GM18507 (cell line): ENCODE data around the gene ZNF32.
"Not testable (repeated sequence)": the region's sequence is repeated elsewhere in the genome, so short reads cannot be mapped to it uniquely, and the experiment has no call there.

Experiments
- DNase-seq: peaks from one replicate; pipeline ENCODE4 v3.0.0; 2011; ENCODE audit warnings: low read depth; ENCODE audit not compliant: insufficient read length; ENCODE audit errors: extremely low spot score
- FAIRE-seq: peaks from 2 replicates; lab custom pipeline; 2011; peaks lifted over from hg19 to GRCh38; lab: Jason Lieb, UNC

The ZNF32 gene

GRCh38 chr10:43645866-43646265 lies 2.8 kb downstream of the ZNF32 start:
- no peak for DNase-seq
- FAIRE-seq, result no peak

- FAIRE-seq (no peak), DNase-seq (no peak)
Observed at GRCh38 chr10:43644252-43644651, 4.4 kb downstream of the ZNF32 start.

DNA sequence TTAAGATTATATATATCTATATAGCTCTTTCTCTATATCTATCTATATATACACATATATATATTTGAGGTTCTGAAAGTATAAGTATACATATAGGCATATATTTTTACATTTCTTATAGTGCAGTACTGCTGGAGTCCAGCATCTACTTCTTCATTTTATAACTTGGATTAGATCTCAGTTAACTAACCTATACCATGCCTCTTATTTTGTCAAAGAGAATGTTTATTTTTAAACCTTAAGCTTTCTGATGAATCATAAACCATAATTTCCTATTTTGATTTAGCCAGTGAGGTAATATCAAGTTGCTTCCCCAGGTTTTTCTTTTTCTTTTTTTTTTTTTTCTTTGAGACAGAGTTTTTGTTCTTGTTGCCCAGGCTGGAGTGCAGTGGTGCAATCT lies 8.1 kb downstream of the ZNF32 start:
- no peak for FAIRE-seq
- DNase-seq, result no peak

DNA sequence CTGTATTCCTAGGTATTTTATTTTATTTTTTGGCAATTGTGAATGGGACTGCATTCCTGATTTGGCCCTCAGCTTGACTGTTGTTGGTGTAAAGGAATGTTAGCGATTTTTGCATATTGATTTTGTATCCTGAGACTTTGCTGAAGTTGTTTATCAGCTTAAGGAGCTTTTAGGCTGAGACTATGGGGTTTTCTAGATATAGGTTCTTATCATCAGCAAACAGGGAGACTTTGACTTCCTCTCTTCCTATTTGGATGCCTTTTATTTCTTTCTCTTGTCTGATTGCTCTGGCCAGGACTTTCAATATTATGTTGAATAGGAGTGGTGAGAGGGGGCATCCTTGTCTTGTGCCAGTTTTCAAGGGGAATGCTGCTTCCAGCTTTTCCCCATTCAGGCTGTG lies 12.9 kb downstream of the ZNF32 start:
- FAIRE-seq, DNase-seq: not testable (repeated sequence)

- no peak for DNase-seq
- no peak for FAIRE-seq
Observed at GRCh38 chr10:43628956-43629355, 19.7 kb downstream of the ZNF32 start.

DNA sequence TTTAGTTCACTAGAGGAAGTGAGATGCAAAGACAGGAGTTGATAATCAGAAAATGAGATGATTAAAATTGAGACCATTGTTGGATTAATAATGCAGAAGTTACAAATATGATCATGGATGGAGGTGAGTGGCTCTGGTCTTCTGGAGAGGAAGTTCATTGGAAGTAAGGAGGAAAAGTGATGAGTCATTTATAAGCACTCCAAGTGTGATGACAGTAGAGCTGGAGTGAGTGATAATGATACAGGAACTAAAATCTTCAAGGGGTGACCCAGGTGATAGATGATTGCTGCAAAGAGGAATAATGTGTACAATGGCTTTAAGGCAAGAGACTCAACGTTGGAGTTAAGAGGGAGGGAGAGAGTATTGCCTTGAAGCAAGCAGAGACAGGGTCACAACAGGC lies 20.7 kb downstream of the ZNF32 start:
- DNase-seq, result no peak
- FAIRE-seq, result no peak

DNA sequence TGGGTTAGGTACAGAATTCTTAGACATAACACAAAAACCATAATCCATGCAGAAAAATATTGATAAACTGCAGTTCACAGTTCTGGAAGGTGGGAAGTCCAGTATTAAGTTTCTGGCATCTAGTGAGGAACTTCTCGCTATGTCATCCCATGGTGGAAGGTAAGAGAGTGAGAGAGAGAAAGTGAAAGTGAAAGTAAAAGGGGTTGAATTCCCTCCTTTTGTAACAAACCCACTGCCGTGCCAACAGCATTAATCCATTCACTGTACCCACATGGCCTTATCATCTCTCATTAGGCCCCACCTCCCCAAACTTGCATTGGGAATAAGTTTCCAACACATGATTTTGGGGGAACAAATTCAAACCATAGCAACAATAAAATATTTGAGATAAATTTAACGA lies 25.3 kb downstream of the ZNF32 start:
- DNase-seq, result no peak

DNA sequence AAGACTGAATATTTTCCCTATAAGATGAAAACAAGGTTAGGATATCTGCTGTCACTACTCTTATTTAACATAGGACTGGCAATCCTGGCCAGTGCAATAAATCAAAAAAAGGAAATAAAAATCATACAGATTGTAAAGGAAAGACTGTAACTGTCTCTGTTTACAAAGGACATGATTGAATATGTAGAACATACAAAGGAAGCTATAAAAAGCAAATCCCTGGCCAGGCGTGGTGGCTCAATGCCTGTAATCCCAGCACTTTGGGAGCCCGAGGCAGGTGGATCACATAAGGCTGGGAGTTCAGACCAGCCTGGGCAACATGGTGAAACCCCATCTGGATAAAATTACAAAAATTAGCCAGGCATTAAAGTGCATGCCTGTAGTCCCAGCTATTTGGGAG lies 26.6 kb downstream of the ZNF32 start:
- DNase-seq (no peak), FAIRE-seq (no peak)

More for the DNA sequence above, 25.3 kb downstream of the ZNF32 start:
- no peak for FAIRE-seq

DNA sequence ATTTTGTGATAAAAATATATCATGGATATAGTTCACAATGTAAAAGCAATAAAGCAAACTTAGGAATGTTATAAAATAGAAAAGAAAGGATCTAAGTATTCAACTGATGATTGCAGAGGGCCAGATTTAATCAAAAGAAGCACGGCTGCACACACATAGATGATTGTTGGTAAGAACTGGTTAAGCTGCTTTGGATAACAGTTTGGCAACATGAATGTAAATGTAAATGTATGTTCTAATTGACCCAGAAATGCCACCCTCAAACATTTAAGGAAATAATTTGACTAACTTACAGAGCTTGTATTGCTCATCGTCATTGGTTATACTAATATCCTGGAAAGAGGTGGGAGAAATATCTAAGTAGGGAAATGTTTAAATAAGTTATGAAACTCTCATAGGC lies 29.3 kb downstream of the ZNF32 start:
- DNase-seq, result no peak
- no peak for FAIRE-seq

GRCh38 chr10:43616697-43617370 lies 31.8 kb downstream of the ZNF32 start:
- no peak for DNase-seq
- no peak for FAIRE-seq

DNA sequence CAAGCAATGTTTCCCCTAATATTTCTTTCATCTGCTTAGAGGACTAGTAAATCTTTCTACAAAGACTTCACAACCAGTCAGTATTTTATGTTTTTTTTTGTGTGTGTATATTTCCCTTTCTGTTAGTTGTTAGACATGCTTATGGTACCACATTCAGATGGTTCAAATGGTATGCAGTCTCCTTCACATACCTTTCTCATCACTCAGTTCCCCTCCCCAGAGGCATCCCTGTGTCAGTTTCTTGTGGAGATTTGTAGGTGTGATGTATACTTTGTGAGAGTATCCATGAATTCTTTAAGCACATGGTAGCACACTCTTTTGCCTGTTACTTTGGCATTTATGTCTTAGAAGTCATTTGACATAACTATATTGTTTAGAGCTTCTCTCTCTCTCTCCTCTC lies 38.0 kb downstream of the ZNF32 start:
- FAIRE-seq, result no peak
- DNase-seq, result no peak

GRCh38 chr10:43607199-43607573 lies 41.5 kb downstream of the ZNF32 start:
- DNase-seq, result no peak
- FAIRE-seq, result peak; percentile 31

- FAIRE-seq, result peak; percentile 82
Observed at GRCh38 chr10:43606323-43607198, 42.1 kb downstream of the ZNF32 start, which contains the start of gene ZNF485. Gene ZNF485 (plus strand): TSS chr10:43606438. CDS start chr10:43607051, 613 bp downstream.

DNA sequence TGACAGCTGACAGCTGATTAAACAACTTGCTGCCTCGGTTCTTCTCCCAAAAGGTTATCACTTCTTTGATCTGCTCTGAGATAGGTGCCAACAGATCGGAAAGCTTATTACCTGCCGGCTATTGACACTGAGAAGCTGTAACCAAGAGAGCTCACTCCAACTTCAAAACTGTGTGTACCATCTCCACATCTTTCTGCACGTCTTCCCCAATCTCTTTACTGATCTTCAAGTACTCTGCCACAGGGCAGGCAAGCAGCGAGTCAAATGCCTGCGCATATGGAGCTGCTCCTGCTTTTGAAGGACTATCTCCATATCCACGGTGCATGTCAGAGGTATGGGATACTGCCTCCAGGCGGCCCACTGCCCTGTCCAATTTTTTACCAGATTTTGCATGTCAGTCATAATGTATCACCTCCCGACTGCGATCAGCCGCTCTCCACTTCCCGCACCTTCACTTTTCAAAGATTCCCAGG lies 42.8 kb downstream of the ZNF32 start:
- DNase-seq, result no peak
- FAIRE-seq, result no peak

More at GRCh38 chr10:43606323-43607198, 42.1 kb downstream of the ZNF32 start, which contains the start of gene ZNF485:
- peak; percentile 75 for DNase-seq

- FAIRE-seq, DNase-seq: not testable (repeated sequence)
Observed at GRCh38 chr10:43601576-43601975, 47.1 kb downstream of the ZNF32 start.

- no peak for DNase-seq
- FAIRE-seq, result no peak
Observed at GRCh38 chr10:43599333-43599732, 49.3 kb downstream of the ZNF32 start.

- FAIRE-seq, result no peak
- no peak for DNase-seq
Observed at GRCh38 chr10:43598446-43598845, 50.2 kb downstream of the ZNF32 start.

GRCh38 chr10:43596546-43596945 lies 52.1 kb downstream of the ZNF32 start:
- no peak for FAIRE-seq

GRCh38 chr10:43595739-43596298 lies 52.9 kb downstream of the ZNF32 start:
- peak; percentile 72 for FAIRE-seq
- no peak for DNase-seq

More at GRCh38 chr10:43596546-43596945, 52.1 kb downstream of the ZNF32 start:
- no peak for DNase-seq

GRCh38 chr10:43594944-43595589 lies 53.6 kb downstream of the ZNF32 start:
- DNase-seq (peak; percentile 48), FAIRE-seq (peak; percentile 93)
